DMS153 (cell line): ENCODE measurements around the gene RTF1.
"Not testable (repeated sequence)": the region's sequence is repeated elsewhere in the genome, so short reads cannot be mapped to it uniquely, and the experiment has no call there.

Source experiments
- DNase-seq: peaks from one replicate; lab custom pipeline; 2025; lab: John Stamatoyannopoulos, UW

RTF1 gene

GRCh38 chr15:41437448-41437847, 20.6 kb downstream of the RTF1 start:
- no peak for DNase-seq

GRCh38 chr15:41438206-41438605, 21.3 kb downstream of the RTF1 start:
- DNase-seq = no peak

GRCh38 chr15:41438745-41439144, 21.9 kb downstream of the RTF1 start:
- not testable (repeated sequence) for DNase-seq

DNA sequence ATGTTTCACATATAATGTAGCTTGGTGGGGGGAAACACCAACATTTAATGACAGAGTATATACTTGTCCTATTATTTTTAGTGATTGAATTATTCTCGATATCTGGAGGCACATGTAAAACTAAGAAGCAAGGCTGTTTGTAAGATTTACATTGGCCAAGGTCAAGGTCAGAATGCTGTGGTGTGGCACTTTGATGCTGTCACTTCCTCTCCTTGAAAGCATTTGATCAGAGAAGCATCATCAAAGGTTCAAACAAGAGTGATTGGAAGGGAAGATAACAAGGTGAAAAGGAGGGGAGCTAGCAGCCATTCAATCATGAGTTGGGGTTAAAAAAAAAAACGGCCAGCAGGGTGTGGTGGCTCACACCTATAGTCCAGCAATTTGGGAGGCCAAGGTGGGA, 26.4 kb downstream of the RTF1 start:
- DNase-seq = no peak

DNA sequence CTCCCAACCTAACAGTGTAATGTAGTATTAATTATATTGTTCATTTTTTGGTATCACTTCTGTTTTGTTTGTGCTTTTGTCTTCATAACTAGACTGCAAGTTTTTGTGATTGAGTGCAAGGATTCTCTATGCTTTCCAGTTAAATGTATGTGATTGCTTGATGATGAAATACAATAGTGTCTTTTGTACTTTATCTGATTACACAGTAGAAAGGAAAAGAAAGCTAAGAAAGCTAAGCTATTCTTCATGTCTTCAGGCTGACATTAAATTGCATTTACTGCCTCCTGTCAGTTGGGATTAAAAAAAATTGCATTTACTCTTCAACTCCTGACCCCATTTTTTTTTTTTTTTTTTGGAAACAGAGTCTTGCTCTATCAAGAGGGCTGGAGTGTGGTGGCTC, 28.5 kb downstream of the RTF1 start:
- no peak for DNase-seq

GRCh38 chr15:41462084-41462795, 45.3 kb downstream of the RTF1 start:
- DNase-seq = no peak

DNA sequence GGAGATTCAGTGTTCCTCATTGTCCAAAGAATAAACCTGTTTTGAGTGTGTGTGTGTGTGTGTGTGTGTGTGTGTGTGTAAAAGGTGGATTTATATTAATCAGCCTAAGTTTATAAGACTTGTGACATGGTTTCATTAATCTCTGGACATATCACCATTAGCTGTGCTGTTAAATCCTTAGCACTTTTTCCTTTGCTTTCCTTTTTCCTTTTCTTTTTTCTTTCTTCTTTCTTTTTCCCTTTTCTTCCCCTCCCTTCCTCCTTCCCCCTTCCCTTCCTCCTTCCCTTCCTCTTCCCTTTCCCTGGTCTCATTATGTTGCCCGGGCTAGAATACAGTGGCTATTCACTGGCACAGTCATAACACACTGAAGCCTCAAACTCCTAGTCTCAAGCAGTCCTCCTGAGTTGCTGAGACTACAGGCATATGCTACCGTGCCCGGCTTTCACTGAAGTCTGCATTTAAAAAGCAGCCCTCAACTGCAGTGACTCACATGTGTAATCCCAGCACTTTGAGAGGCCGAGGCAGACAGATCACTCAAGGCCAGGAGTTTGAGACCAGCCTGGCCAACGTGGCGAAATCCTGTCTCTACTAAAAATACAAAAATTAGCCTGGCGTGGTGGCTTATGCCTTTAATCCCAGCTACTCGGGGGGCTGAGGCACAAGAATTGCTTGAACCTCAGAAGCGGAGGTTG, 48.1 kb downstream of the RTF1 start:
- no peak for DNase-seq

DNA sequence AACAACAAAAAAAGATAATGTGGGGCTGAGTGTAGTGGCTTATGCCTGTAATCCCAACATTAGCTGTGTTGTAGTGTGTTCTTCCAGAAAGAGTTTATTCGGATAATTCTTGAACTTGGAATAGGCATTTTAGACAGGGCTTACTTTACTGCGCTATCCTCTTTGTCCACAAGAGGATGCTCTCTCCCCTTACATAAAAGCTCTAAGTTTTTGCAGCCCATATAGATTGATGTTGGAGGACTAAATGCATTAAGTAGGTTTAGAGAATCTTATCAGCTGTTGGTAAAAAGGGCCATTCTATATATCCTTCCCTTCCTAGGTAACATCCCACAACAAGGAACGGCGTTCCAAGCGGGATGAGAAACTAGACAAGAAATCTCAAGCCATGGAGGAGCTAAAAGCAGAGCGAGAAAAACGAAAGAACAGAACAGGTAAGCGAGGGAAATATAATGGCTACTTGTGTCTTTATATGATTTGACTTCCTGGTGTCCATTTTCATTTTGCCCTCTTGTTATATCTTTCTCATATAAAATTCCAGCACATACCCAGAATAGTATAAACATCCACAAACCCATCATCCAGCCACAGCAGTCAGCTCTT, 49.0 kb downstream of the RTF1 start:
- no peak for DNase-seq

GRCh38 chr15:41466711-41467110, 49.8 kb downstream of the RTF1 start:
- no peak for DNase-seq

- not testable (repeated sequence) for DNase-seq
Observed at GRCh38 chr15:41469644-41470043, 52.7 kb downstream of the RTF1 start.

GRCh38 chr15:41473418-41473817, 56.5 kb downstream of the RTF1 start:
- DNase-seq = no peak

DNA sequence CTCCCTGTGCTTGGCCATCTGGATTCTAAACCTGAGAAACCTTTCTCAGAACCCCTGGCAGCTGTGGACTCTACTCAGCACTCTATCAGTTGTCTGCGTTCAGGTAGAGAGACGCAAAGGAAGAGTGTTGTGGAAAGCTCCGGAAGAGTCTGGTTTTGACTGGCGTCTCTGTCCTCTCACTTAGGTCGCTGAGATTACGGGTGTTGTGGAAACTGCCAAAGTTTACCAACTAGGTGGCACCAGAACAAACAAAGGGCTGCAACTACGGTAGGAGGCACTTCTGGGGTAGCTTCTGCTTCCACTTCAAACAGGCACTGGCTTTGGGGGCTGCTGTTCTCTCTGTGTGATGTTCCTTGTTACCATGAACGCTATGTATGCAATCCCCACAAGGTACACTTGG, 57.5 kb downstream of the RTF1 start:
- DNase-seq = no peak

- DNase-seq = no peak
Observed at GRCh38 chr15:41474941-41475340, 58.0 kb downstream of the RTF1 start.

DNA sequence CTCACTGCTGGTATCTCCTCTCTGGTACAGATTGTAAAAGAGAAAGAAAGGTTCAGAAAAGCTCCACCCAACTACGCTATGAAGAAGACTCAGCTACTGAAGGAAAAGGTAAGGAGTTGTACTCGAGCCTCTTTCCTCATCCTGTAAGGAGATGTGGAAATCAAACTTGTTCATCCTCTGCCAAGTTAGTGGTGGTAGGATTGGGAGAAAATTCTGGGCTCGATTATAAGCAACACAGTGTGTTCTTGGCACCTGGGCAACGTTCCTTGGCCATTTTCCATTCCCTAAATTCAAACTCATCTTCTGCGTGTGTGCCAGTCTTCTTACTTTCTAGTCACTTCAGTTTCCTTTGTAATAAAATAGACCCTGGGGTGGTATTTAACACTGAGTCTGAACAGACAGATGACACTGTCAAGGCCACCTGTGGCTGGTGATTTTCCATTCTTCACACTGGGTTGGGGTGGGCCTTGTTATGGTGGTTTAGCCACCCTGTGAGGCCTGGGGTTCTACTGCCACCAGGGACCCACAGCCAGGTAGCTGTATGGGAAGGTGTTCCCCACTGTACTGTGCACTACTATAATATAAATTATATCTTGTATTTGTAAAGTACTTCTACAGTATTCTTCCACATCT, 59.6 kb downstream of the RTF1 start:
- DNase-seq = no peak

GRCh38 chr15:41480396-41481140, 63.7 kb downstream of the RTF1 start:
- DNase-seq = no peak

DNA sequence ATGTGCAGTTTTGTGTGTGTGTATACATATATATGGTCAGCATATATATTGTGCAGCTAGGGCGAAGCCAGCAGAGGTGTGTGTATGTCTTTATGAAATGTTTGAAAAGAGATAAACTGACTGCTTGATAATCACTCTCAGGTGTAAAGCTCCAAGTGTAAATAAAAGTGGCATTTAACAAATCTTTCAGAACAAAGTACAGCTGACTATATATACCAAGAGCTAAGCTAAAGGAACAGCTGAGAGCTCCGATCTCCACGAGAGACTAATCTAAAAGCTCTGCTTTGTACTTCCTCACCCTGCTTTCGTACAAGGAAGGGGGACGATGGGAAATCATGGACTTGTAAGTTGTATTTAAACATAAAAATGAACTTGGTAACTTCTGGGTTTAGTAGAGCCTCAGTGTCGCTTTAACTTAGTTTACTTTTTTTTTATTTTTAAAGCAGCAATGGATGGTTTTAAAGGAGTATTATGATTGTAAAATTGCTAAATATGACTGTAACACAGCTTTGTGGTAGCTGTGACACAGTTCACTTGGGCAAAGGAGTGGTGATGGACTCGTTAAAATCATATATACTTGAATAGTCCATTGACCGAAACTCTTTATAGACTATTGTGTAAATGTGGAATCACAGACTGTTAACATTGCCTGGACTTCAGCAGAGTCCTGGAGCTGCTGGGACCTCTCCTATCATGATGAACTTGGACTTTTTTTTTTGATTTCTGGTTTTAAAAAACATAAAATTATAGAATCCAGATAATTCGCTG, 65.4 kb downstream of the RTF1 start:
- DNase-seq = no peak

- no peak for DNase-seq
Observed at GRCh38 chr15:41483115-41483514, 66.2 kb downstream of the RTF1 start.

- DNase-seq = no peak
Observed at GRCh38 chr15:41483519-41483918, 66.6 kb downstream of the RTF1 start.

DNA sequence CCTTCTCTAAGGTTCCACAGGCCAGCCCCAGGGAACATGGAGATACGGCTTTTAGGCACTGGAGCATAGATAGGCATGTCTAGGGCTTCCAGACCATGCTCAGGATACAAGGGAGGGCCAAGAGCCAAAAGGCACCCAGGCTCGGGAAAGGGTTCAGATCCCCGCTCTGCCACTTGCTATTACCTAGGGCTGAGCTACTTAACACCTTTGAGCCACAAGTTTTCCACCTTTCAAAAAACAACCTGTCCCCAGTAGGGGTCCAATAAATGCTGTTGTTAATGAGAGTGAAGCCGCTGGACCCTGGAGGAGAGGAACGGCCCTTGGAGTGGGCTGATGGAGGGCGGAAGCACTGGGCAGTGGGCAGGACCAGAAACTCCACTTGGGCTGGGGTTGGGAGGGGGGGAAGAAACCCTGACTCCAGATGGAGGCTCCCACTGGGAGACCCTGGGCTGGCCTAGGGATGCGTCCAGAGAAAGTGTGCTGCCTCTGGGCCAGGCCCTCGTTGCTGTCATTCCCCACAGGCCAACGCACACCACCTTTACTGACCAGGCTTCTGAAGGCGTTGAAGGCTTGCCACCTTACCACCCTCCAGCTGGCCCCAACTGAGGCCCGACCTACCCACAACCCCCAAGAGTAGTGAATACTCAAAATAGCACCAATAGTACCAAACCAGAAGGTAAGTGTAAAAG, 68.2 kb downstream of the RTF1 start:
- no peak for DNase-seq

- DNase-seq = no peak
Observed at GRCh38 chr15:41486286-41486685, 69.4 kb downstream of the RTF1 start.

DNA sequence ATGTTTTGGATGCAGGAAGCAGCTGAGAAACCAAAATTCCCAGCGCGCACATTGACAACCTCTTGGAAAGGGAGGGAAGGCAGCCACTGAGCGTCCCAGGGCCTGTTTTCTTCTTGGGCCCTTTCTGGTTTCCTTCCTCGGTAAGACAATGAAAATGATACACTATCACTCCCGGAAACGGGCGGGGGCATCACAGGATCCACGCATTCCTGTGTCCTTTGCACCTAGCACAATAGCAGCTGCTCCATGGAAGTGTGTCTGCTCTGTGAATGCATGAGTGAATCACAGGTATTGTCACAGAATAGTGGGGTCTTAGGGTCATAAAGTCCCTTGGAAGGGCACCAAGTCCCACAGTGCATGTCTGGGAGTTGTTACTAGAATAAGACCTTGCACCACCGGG, 70.5 kb downstream of the RTF1 start:
- DNase-seq = no peak
